ENCODE data around the gene PSMD1.

Gene PSMD1

DNA sequence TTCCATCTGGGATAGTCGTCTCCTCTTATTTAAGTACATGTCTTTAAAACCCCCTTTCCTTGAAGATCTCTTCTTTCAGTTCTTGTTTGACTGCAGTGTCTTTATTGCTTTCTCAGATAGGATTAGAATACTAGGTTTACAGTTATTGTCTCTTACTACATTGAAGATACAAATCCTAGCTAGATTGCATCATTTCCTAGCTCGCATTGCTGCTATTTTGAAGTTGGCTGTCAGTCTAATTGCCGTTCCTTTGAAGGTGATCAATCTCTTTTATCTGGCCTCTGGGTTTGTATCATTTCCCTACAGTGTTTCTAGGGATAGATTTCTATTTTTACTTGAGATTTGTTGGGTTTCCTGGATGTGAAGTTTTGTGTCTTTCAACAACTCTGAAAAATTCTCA is 162.6 kb downstream of the PSMD1 start:
- no peak for DNase-seq

GRCh38 chr2:231221761-231222160 is 165.1 kb downstream of the PSMD1 start:
- DNase-seq = no peak
